MM.1S (cell line): ENCODE measurements around the gene MOB3B.

Experiments used
- EZH2 ChIP-seq: fragments of 300-600 bp; sonication (generic); optimal IDR thresholded peaks from 2 replicates; pipeline ENCODE3; 2017; ENCODE audit warnings: low read depth, mild to moderate bottlenecking, antibody characterized with exemption, low read length, mixed read lengths
- TF ChIP-seq, protein P1 (sequence below): fragments of 300-600 bp; sonication (generic); IDR thresholded peaks from 2 replicates; pipeline ENCODE4 v1.5.1; 2016; ENCODE audit warnings: antibody characterized with exemption, low read length, mixed read lengths

DNA sequence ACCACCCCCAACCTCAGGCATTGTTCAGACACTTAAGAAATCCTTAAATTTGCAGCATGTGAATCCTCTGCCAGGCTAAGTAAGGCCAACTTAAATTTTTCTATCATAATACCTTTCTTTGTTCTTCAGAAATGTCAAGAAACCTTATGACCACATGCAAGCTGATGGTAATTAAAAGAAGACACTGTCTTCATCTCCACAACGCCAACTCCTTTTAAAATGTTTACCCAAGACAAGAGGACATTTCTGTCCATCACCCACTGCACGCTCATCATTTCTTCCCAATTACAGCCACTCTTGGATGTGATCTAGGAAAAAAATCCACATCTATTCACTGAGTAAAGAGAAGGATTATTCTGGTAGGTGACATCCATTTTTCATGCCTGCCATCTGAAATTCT, 11.6 kb downstream of the MOB3B start:
- TF ChIP-seq, protein P1, sequence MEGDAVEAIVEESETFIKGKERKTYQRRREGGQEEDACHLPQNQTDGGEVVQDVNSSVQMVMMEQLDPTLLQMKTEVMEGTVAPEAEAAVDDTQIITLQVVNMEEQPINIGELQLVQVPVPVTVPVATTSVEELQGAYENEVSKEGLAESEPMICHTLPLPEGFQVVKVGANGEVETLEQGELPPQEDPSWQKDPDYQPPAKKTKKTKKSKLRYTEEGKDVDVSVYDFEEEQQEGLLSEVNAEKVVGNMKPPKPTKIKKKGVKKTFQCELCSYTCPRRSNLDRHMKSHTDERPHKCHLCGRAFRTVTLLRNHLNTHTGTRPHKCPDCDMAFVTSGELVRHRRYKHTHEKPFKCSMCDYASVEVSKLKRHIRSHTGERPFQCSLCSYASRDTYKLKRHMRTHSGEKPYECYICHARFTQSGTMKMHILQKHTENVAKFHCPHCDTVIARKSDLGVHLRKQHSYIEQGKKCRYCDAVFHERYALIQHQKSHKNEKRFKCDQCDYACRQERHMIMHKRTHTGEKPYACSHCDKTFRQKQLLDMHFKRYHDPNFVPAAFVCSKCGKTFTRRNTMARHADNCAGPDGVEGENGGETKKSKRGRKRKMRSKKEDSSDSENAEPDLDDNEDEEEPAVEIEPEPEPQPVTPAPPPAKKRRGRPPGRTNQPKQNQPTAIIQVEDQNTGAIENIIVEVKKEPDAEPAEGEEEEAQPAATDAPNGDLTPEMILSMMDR, result no peak
- no peak for TF ChIP-seq EZH2
